HFF-Myc (cell line): ENCODE results near the gene CDYL2.

Experiments
- DNase-seq: peaks from one replicate; pipeline ENCODE4 v3.0.0-alpha.2; 2011; ENCODE audit warnings: low read depth; ENCODE audit errors: extremely low read depth
- H3K4me3 ChIP-seq: replicated peaks from 2 replicates; pipeline ENCODE4 v1.5.1; 2011; ENCODE audit warnings: low read depth, mild to moderate bottlenecking, control low read depth, low read length
- CTCF ChIP-seq: IDR thresholded peaks from 2 replicates; pipeline ENCODE4 v1.5.1; 2012; ENCODE audit warnings: mild to moderate bottlenecking, low read depth, low read length, control low read depth; ENCODE audit errors: missing control alignments

CDYL2 gene

GRCh38 chr16:80695020-80695419 lies 109.4 kb downstream of the CDYL2 start:
- no peak for TF ChIP-seq CTCF
- DNase-seq = no peak
- H3K4me3 ChIP-seq = no peak overlapping the region

- TF ChIP-seq CTCF = no peak
- DNase-seq = no peak
- H3K4me3 ChIP-seq = no peak overlapping the region
These were observed 110.8 kb downstream of the CDYL2 start for GRCh38 chr16:80693553-80693952.

GRCh38 chr16:80692270-80692669 lies 112.1 kb downstream of the CDYL2 start:
- TF ChIP-seq CTCF = no peak

GRCh38 chr16:80691111-80691741 lies 113.2 kb downstream of the CDYL2 start:
- no peak for DNase-seq
- no peak overlapping the region for H3K4me3 ChIP-seq
- TF ChIP-seq CTCF = no peak

More at GRCh38 chr16:80692270-80692669, 112.1 kb downstream of the CDYL2 start:
- DNase-seq = no peak
- no peak overlapping the region for H3K4me3 ChIP-seq

- no peak overlapping the region for H3K4me3 ChIP-seq
- TF ChIP-seq CTCF = no peak
- DNase-seq = no peak
These were observed 114.9 kb downstream of the CDYL2 start for GRCh38 chr16:80689487-80689886.

- H3K4me3 ChIP-seq = no peak overlapping the region
- DNase-seq = no peak
- no peak for TF ChIP-seq CTCF
These were observed 116.8 kb downstream of the CDYL2 start for GRCh38 chr16:80687606-80688005.

- no peak for TF ChIP-seq CTCF
- no peak overlapping the region for H3K4me3 ChIP-seq
- no peak for DNase-seq
These were observed 119.5 kb downstream of the CDYL2 start for GRCh38 chr16:80684906-80685305.
